Measurements from ENCODE around the gene ARHGEF9. TPM values are rescaled to one million over a fixed set of nuclear protein-coding genes. Genes with fewer than 3 reads are reported as not detected.

ARHGEF9 gene
- total and polyA plus RNA-seq, 2 of the 8 experiments (the other 6 are each of a cell fraction or from before 2014, with no cell fraction given) = 28.7 to 31.8 TPM

- no peaks in the 10 kb centered on the region for H3K4me1 ChIP-seq (replicated peaks in 1 of 4; ENCODE audit: control insufficient read depth in 3 of 4, insufficient read depth in 4 of 4, low read length in 3 of 4)
- ChIA-PET POLR2A (ENCODE audit: partially characterized antibody) (no interaction called here), CTCF (ENCODE audit: partially characterized antibody) (interaction anchor here (0.7 to 1.6 kb wide), 2 partner anchors 12 to 80 kb away, joined by 3 to 4 read pairs; no protein-coding TSS in a partner anchor)
- no peak overlapping the region for H3K56ac ChIP-seq (replicated peaks; ENCODE audit: insufficient read length, low read depth, low read length)
- no peaks in the 10 kb centered on the region for H3K79me1 ChIP-seq (ENCODE audit: low read depth, low read length)
- H2BK120ac ChIP-seq (replicated peaks; ENCODE audit: low read depth, low read length) = no peak overlapping the region
- no peak overlapping the region for H3K18ac ChIP-seq (ENCODE audit: extremely low read depth, low read length)
- no peaks in the 10 kb centered on the region for H3K9me3 ChIP-seq (ENCODE audit: insufficient read depth in 2 of 2, low read depth in 1 of 2, low read length in 1 of 2)
- H3K27me3 ChIP-seq (replicated peaks in 1 of 4; ENCODE audit: control insufficient read depth in 3 of 4, extremely low read depth in 1 of 4, insufficient read depth in 3 of 4, low read length in 3 of 4) = no peaks in the 10 kb centered on the region
- no peak overlapping the region for H3K9ac ChIP-seq (replicated peaks in 1 of 4; ENCODE audit: extremely low read depth in 1 of 4, low read depth in 3 of 4, low read length in 3 of 4)
- H4K8ac ChIP-seq (ENCODE audit: extremely low read depth, insufficient read depth, low read length) = no peak overlapping the region
- no peak overlapping the region for H2BK15ac ChIP-seq (ENCODE audit: low read length)
- no peak for DNase-seq (ENCODE audit: low read depth in 1 of 2, low spot score in 2 of 2)
- H2AK5ac ChIP-seq (ENCODE audit: low read depth, low read length) = no peak overlapping the region
- no peaks in the 10 kb centered on the region for H3K23me2 ChIP-seq (ENCODE audit: low read depth, low read length)
- no peak overlapping the region for H3K4ac ChIP-seq (replicated peaks; ENCODE audit: insufficient read length, low read depth, low read length)
- peak; percentile 48 for FAIRE-seq
- no peak overlapping the region for H2BK5ac ChIP-seq (ENCODE audit: low read depth, low read length)
- H3K23ac ChIP-seq (ENCODE audit: insufficient read length) = no peak overlapping the region
- H2BK20ac ChIP-seq (ENCODE audit: low read length) = no peak overlapping the region
- no peak overlapping the region for H2AFZ ChIP-seq (ENCODE audit: low read length)
- no peaks in the 10 kb centered on the region for H4K20me1 ChIP-seq (replicated peaks in 1 of 2; ENCODE audit: control insufficient read depth in 1 of 2, insufficient read depth in 2 of 2, low read length in 2 of 2)
- WGBS, 2 experiments (ENCODE audit: extremely low coverage in 1 of 2, insufficient coverage in 1 of 2, insufficient read length in 1 of 2, insufficient replicate concordance in 2 of 2, low coverage in 1 of 2, low lambda C conversion rate in 2 of 2, missing lambda C conversion rate in 1 of 2) = 80% methylated on average over 5 of the region's 5 CpGs; no CpG with 5 or more reads in 1 of the 2 experiments
- H3K14ac ChIP-seq (ENCODE audit: insufficient read length) = no peak overlapping the region
- no peaks in the 10 kb centered on the region for H3K79me2 ChIP-seq (ENCODE audit: control insufficient read depth in 1 of 2, insufficient read depth in 2 of 2, low read length in 2 of 2)
- no peak overlapping the region for H2BK12ac ChIP-seq (ENCODE audit: low read depth, low read length)
- H3K4me3 ChIP-seq (ENCODE audit: extremely low read depth in 1 of 4, insufficient read depth in 2 of 4, low read depth in 3 of 4, low read length in 4 of 4) = no peak overlapping the region
- no peak overlapping the region for H3K27ac ChIP-seq (ENCODE audit: low read depth, low read length)
- H3K4me2 ChIP-seq (ENCODE audit: insufficient read depth in 1 of 2, low read depth in 2 of 2, low read length in 2 of 2) = no peak overlapping the region
- H4K5ac ChIP-seq (ENCODE audit: insufficient read length, low read depth, low read length) = no peak overlapping the region
- no peaks in the 10 kb centered on the region for H3K36me3 ChIP-seq (ENCODE audit: control insufficient read depth in 2 of 4, insufficient read depth in 4 of 4, low read length in 3 of 4)
- no peak overlapping the region for H4K91ac ChIP-seq (replicated peaks; ENCODE audit: insufficient read length, low read length)
- TF ChIP-seq SRF (IDR thresholded peaks at IDR 0.05; ENCODE audit: low read depth, low read length) (no peak), CTCF (IDR thresholded peaks at IDR 0.05; ENCODE audit: control extremely low read depth in 1 of 3, insufficient read depth in 1 of 3, low read depth in 1 of 3, low read length in 3 of 3) (peak in 1 of 3 experiments; percentile 17; a peak in 1 of 4 replicates), BACH1 (IDR thresholded peaks at IDR 0.05; ENCODE audit: low read length) (no peak), YY1 (IDR thresholded peaks at IDR 0.05; ENCODE audit: low read depth, low read length) (no peak)
Measured at GRCh38 chrX:63812823-63813222, 27.8 kb upstream of the ARHGEF9 start.
